NB4 (cell line): Measurements from ENCODE around the gene MMP13.

Experiments
- DNase-seq: peaks from one replicate; pipeline ENCODE4 v3.0.0; 2010; ENCODE audit warnings: low read depth
- H3K4me3 ChIP-seq: one replicate; pipeline ENCODE4 v1.5.1; 2011; ENCODE audit warnings: mild to moderate bottlenecking, low read depth, low read length, moderate library complexity
- CTCF ChIP-seq: IDR thresholded peaks from one replicate; pipeline ENCODE4 v1.5.1; 2012; ENCODE audit warnings: low read depth, low read length
- MAX ChIP-seq: IDR thresholded peaks from 2 replicates; pipeline ENCODE4 v1.6.1; 2011; ENCODE audit warnings: low read depth, low read length
- MYC ChIP-seq: IDR thresholded peaks from 2 replicates; pipeline ENCODE4 v1.6.1; 2011; ENCODE audit warnings: low read depth, low read length
- POLR2A ChIP-seq: IDR thresholded peaks from 2 replicates; pipeline ENCODE4 v1.6.1; 2011; ENCODE audit warnings: mild to moderate bottlenecking; ENCODE audit not compliant: insufficient read length; ENCODE audit errors: extremely low read depth

MMP13 gene

GRCh38 chr11:102930451-102930850, 25.1 kb downstream of the MMP13 start:
- DNase-seq, result no peak
- TF ChIP-seq MAX (no peak), CTCF (no peak), MYC (no peak), POLR2A (no peak)
- no peak overlapping the region for H3K4me3 ChIP-seq

GRCh38 chr11:102929972-102930371, 25.6 kb downstream of the MMP13 start:
- no peak for DNase-seq
- TF ChIP-seq CTCF (no peak), MAX (no peak), POLR2A (no peak), MYC (no peak)
- no peak overlapping the region for H3K4me3 ChIP-seq

GRCh38 chr11:102929166-102929565, 26.4 kb downstream of the MMP13 start:
- no peak for TF ChIP-seq POLR2A
- no peak for TF ChIP-seq MYC
- H3K4me3 ChIP-seq, result no peak overlapping the region
- DNase-seq, result no peak

- no peak overlapping the region for H3K4me3 ChIP-seq
- TF ChIP-seq POLR2A, result no peak
- TF ChIP-seq CTCF, result no peak
- no peak for TF ChIP-seq MYC
- no peak for TF ChIP-seq MAX
These were observed 27.3 kb downstream of the MMP13 start for GRCh38 chr11:102928247-102928646.

GRCh38 chr11:102927624-102927990, 27.9 kb downstream of the MMP13 start:
- TF ChIP-seq MAX (no peak), MYC (no peak), POLR2A (no peak), CTCF (no peak)
- no peak overlapping the region for H3K4me3 ChIP-seq
- DNase-seq, result no peak

More at GRCh38 chr11:102928247-102928646, 27.3 kb downstream of the MMP13 start:
- DNase-seq, result no peak

GRCh38 chr11:102926961-102927623, 28.4 kb downstream of the MMP13 start:
- no peak for DNase-seq
- no peak overlapping the region for H3K4me3 ChIP-seq
- TF ChIP-seq MYC (no peak), CTCF (no peak), POLR2A (no peak), MAX (no peak)
